ENCODE measurements around the gene KRTAP1-4.
A peak's percentile ranks its signal among the peaks of the same experiment; 100 is the strongest.
"Not testable (repeated sequence)": the region's sequence is repeated elsewhere in the genome, so short reads cannot be mapped to it uniquely, and the experiment has no call there.

Gene KRTAP1-4

DNA sequence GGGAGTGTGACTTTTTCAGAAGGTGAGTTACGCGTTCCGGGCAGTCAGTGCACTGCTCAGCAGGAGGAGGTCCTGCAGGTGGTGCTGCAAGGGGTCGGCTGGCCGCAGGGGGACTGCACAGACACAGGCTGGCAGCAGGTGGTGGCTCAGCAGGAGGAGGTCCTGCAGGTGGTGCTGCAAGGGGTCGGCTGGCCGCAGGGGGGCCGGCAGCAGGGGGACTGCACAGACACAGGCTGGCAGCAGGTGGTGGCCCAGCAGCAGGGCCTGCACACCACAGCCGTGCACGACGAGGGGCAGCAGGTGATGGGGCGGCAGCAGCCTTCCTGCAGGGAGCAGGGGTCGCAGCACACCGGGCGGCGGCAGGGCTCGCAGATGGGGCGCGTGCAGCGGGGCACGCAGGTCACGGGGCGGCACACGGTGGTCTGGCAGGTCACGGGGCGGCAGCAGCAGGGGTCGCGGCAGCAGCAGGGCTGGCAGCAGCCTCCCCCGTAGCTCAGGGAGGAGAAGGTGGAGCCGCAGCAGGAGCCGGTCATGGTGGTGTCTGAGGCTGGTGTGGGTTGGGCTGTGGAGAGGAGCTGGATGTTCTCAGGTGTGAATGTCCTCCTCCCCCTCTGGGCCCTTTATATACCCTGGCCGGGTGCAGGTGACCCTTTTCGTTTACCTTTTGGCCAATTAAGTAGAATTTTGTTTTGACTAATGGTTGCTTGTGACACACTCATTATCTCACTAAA, 16.9 kb upstream of the KRTAP1-4 start, which contains the start of gene KRTAP2-1:
TSS of gene KRTAP2-1 (minus strand) at position 582 of the 731 bp plus-strand sequence. CDS start at position 533, 49 bp downstream.
- DNase-seq, result not testable (repeated sequence)

DNA sequence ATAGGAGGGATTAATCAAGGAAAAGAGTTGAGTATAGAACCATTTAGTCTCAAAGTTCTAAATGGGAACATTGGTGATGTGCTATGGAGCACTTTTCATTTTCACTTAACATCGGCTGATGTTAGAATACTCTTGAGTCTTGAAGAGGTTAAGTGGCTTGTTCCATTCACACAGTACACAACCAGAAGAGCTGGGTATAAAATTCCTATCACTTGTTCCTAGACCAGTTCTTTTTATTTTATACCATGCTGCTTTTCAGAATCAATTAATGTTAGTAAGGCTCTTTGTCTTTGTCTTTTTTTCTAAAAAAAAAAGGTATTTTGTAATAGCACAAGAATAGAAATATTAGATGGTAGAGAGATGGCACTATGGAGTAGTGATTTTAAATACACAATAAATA, 13.0 kb upstream of the KRTAP1-4 start:
- DNase-seq, result no peak

DNA sequence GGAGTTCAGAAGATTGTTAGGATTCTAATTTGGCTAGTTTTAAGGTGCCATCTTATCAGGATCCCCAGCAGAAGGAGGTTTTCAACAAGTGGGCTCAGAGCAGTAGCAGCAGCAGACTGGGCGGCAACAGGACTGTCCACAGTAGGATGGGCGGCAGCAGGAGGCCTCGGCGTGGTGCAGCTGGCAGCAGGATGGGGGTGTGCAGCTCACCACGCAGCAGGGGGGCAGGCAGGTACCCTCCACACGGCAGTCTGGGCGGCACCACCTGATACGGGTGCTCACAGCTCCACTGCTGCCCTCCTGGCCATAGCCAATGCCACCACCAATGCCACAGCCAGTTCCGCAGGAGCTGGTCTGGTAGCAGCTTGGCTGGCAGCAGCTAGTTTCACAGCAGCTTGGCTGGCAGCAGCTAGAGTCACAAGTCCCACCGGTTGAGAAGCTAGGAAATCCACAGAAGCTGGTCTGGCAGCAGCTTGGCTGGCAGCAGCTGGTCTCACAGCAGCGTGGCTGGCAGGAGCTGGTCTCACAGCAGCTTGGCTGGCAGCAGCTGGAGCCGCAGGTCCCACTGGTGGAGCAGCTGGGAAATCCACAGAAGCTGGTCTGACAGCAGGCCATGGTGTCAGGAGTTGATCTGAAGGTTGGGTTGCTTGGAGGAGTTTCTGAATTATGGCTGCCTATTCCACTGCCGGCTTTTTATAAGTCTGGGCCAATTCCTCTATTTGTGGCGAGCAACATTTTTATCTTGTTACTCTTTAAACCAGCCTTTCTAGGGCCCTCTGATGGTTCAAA, 11.0 kb upstream of the KRTAP1-4 start, which contains the start of gene KRTAP1-1:
TSS of gene KRTAP1-1 (minus strand) at position 668 of the 789 bp plus-strand sequence. CDS start at position 615, 53 bp downstream.
- DNase-seq, result not testable (repeated sequence)

DNA sequence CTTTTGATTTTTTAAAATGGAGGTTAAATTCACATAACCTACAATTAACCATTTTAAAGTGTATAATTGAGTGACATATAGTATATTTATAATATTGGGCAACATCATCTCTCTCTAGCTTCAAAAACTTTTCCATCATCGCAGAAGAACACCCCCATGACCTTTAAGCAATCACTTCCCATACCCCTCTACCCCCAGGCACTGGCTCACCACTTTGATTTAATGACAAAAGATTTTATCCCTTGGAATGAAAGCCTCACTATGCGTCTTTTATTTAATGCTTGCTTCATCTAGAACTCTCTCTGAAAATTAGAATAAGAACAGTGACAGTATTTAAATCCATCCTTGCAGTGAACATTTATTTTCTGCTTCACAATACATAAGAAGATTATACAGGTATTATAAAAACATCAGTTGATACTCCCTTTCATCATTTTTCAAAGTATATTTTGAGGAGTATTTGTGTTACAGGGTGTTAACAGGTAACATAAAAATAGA, 7.9 kb upstream of the KRTAP1-4 start:
- DNase-seq, result no peak

DNA sequence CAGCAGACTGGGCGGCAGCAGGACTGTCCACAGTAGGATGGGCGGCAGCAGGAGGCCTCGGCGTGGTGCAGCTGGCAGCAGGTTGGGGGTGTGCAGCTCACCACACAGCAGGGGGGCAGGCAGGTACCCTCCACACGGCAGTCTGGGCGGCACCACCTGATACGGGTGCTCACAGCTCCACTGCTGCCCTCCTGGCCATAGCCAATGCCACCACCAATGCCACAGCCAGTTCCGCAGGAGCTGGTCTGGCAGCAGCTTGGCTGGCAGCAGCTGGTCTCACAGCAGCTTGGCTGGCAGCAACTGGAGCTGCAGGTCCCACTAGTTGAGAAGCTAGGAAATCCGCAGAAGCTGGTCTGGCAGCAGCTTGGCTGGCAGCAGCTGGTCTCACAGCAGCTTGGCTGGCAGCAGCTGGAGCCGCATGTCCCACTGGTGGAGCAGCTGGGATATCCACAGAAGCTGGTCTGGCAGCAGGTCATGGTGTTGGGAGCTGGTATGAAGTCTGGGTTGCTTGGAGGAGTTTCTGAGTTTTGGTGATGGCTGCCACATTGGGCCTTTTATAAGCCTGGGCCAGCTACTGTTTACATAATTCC, 4.4 kb upstream of the KRTAP1-4 start, which contains the start of gene KRTAP1-3:
TSS of gene KRTAP1-3 (minus strand) at position 529 of the 590 bp plus-strand sequence. CDS start at position 476, 53 bp downstream.
- DNase-seq, result not testable (repeated sequence)

DNA sequence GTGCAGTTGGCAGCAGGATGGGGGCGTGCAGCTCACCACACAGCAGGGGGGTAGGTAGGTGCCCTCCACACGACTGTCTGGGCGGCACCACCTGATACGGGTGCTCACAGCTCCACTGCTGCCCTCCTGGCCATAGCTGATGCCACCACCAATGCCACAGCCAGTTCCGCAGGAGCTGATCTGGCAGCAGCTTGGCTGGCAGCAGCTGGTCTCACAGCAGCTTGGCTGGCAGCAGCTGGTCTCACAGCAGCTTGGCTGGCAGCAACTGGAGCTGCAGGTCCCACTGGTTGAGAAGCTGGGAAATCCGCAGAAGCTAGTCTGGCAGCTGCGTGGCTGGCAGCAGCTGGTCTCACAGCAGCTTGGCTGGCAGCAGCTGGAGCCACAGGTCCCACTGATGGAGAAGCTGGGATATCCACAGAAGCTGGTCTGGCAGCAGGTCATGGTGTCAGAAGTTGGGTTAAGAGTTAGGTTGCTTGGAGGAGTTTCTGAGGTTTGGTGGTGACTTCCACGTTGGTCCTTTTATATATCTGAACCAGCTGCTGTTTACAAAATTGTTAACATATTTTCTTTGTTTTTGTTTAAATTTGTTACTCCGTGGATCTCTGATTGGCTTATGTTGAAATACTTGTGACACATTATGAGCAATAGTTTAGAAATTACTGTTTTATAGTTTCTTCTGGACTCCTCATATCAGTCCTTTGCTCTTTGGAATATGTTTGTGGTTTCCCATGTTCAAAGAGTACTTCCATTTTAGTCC, 3.1 kb downstream of the KRTAP1-4 start, which contains the start of gene KRTAP1-5:
TSS of gene KRTAP1-5 (minus strand) at position 494 of the 757 bp plus-strand sequence. CDS start at position 441, 53 bp downstream.
- DNase-seq, result no peak

DNA sequence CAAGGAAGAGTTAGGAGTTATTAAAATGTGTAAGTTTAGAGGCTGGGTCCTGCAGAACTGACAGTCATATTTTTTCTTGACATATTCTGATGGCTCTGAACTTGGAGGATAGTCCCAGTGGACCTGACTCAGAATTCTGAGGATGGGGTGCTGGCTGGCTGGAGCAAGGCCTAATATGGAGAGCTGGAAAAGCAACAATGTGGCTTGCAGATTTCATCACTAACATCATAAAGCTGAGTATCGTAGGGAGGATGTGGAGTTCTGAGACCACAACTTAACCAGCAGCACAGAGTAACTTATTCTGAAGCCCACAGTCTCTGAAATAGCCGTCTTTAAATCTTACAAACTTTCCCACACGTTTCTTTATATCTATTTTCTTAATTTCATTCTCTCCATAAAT, 5.3 kb downstream of the KRTAP1-4 start:
- no peak for DNase-seq

DNA sequence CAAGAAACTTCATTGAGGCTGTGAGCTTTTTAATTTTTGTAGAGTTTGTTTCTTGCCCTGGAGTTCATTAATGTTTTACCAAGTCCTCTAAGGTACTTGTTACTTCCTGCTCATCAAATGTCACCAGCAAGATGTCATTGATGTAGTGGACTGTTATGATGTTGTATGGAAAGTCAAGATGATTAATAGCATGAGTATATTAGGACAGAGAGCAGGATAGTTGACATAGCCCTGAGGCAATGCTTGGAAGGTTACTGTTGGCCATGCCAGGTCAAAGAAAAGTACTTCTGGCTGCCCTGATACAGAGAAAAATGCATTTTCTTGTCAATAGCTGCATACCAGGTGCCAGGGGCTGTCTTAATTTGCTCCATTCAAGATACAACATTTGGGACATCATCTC, 9.7 kb downstream of the KRTAP1-4 start:
- no peak for DNase-seq

DNA sequence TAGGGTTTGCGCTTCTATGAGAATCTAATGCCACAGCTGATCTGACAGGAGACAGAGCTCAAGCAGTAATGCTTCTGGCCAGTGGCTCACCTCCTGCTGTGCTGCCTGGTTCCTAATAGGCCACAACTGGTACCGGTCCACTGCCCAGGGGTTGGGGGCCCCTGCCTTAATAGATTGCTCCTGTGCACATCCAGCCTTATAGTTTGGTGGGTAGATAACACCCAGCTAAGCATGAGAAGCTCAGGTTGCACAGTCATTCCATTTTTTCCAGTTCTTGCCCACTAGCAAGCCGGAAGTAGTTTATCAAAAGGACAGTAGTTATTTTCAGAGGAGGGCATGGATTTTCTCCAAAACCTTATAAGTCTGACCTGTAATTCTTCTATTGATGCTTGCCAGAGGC, 10.6 kb downstream of the KRTAP1-4 start:
- no peak for DNase-seq

DNA sequence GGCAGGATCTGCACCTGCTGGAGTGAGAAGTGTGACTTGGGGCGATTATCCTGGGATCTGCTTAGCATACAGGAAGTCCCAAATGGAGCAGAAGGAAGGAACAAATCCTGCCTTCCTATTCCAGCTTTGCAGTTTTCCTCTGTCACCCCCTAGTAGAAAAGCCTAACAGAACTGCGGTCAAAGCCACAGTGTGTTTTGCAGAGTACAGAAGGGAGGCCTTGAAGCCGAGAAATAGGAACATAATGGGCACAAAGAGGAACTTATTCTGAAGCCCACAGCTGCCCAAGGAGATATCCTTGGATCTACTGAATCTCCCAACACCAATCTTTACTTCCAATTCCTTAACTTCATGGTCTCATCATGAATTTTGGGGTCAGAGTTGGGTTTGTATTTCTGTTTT, 11.5 kb downstream of the KRTAP1-4 start:
- DNase-seq, result no peak

DNA sequence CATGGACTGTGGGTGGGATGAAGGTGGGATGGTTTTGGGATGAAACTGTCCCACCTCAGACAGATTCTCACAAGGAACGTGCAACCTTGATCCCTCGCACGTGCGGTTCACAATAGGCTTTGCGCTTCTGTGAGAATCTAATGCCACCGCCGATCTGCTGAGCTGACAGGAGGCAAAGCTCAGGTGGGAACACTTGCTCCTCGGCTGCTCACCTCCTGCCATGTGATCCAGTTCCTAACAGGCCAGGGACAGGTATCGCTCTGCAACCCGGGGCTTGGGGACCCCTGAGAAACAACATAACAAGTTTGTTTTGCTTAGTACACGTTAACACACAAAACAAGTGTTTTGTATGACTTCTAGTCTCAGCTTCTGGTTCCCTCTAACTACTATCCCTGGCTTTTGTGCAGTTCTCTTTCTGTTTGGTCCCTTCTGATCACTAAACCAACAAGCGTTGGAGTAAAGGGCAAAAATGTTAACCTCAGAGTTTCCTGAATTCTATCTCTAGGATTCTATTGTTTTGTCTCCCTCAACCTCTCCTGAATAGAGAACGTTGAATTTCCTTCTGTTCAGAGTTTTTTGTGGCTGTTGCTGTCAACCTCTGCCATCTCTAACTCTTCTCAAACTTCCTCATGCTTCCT, 13.3 kb downstream of the KRTAP1-4 start:
- DNase-seq, result no peak

DNA sequence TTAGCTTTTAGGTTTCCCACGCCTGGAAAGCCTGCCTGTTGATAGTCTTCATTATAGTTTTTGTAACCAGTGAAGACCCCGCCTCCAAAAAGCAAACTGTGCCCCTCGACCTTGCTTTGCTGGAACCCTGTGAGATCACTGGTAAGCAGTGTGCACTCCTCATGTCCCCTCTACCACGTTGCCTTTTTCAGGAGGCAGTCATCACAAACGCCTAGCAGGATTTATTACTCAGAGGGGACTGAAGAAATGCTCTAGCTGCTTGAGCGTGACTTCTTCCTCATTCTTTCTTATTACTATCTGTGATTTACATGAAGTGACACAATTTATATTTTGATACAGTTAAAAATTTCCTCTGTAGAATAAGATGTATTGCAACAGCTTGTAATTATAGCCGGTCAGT, 14.5 kb downstream of the KRTAP1-4 start:
- DNase-seq, result no peak

DNA sequence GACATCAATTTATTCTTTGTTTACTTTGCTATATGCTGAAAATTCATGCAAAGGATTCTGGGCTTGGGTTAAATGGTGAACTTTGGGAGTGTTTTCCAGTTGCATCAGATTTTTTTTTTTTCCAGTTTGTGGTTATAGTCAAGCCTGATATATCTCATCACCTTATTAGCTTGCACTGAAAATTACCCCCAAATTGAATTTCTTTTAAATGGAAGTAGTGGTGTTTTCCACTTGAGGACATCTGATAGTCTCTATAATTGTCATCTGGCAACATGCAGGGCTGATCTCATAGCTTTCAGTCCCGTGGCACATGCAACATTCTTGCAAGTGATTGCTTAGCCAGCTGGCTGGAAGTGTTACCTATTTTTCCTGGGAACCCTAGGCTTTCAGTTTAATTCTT, 16.4 kb downstream of the KRTAP1-4 start:
- no peak for DNase-seq

DNA sequence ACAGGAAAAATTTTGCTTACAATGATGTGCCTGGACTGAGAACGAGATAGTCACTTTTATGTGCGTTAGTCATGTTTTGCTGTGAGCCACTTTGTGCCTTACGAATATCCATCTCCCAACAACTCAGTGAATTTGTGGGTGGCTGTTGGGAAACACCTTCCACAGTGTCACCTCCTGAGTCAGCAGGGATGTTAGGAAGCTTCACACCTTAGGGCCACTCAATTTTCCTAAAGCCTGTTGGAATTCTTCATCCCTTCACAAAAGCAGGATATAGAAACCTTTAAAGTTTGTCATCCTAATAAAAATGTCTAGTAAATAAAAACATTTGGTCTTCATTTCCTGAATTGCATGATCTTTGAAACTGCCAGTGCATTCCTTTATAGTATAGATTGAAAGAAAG, 16.8 kb downstream of the KRTAP1-4 start:
- DNase-seq, result no peak

DNA sequence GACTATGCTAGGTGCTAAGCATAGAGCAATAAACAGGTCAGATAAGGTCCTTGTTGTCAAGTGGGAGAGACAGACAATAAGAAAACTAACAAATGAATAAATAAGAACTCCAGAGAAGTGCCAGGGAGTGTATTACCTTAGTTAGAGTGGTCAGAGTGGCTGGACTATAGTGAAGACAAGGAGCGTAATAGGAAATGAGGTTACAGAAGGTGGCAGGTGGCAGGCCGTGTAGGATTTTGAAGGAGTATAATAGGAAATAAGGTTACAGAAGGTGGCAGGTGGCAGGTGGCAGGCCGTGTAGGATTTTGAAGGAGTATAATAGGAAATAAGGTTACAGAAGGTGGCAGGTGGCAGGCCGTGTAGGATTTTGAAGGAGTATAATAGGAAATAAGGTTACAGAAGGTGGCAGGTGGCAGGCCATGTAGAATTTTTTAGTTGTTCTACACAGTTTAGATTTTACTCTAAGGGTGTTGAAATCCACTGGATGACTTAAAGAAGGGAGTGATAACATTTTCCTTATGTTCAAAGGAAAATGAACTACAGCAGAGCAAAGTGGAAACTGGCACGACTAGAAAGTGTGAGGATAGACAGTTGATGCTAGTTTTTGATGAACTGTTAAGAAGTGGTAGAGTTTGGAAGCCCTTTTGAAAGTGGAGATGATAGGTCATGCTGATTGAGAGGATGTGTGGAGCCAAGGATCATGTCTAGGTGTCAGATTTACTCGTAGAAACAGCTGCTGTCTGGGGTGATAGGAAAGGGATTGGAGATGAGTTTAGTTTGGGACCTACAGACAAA, 17.5 kb downstream of the KRTAP1-4 start:
- DNase-seq, result no peak

DNA sequence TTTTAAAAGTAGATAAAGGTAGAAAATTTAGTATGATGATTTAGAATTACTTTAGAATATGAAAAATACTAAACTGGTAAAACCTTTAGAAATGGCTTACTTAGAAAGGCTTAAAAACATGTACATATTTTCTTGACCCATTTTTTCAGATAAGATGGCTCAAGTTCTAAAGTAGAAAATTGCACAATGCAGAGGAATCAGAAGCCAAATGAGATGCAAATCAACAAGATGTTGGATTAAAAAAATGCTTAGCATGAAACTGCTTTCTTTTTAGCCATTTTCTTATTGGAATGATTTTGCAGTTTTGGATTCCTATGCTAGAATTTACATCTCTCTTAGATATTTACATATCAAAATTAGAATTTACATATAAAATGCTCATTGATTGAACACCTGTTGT, 19.6 kb downstream of the KRTAP1-4 start:
- DNase-seq, result no peak

DNA sequence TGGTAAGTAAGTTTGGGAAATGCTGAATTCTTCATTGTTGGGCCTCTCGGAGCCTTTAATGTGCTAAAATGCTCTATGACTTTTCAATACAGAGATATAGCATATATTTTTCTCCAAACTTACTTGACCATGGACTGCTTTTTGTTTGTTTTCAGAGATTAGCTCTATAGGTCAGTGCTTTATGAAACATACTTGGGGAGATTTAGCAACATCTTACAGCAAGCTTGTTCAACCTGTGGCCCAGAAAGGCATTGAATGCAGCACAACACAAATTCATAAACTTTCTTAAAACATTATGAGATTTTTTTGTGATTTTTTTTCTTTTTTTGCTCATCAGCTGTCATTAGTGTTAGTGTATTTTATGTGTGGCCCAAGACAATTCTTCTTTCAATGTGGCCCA, 20.1 kb downstream of the KRTAP1-4 start:
- DNase-seq, result no peak

DNA sequence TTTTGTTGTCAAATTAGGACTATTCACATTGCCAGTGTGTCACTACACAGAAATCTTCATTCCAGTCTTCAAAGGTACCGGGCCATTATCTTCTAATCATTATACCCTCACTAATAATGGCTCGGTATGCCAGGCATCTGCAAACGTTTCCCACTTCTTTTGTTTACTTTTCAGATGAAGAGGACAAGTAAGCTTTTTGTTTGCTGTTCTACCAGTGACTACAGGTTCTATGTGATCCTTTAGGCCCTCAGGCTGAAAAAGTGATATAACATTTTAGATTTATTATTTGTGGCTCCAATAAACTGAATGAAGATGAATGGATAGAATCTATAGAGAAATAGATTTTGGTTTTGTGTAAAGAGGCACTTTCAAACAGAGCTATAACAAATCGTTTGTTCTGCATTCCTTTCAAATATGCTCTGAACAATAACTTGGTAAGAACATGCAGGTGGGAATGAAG, 20.7 kb downstream of the KRTAP1-4 start:
- peak; percentile 9 for DNase-seq

DNA sequence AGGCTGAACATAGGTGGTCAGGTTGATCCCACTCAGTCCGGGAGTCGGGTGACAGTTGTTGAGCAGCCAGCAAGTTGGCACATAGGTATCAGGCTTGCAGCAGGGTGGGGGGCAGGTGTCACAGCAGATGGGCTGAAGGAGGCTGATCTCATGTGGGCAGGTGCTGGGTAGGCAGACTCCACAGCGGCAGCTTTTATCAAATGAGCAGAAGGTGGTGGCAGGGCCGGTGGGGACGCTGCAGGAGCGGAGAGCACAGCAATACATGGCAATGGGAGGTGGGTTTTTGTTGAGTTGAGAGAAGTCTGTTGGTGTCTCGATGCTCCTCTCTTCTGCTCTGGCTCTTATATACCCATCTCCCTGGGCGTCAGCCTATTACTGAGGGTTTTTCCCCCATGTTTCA, 21.2 kb downstream of the KRTAP1-4 start, which contains the start of gene KRTAP3-1:
TSS of gene KRTAP3-1 (minus strand) at position 318 of the 400 bp plus-strand sequence. CDS start at position 264, 54 bp downstream.
- peak; percentile 6 for DNase-seq

DNA sequence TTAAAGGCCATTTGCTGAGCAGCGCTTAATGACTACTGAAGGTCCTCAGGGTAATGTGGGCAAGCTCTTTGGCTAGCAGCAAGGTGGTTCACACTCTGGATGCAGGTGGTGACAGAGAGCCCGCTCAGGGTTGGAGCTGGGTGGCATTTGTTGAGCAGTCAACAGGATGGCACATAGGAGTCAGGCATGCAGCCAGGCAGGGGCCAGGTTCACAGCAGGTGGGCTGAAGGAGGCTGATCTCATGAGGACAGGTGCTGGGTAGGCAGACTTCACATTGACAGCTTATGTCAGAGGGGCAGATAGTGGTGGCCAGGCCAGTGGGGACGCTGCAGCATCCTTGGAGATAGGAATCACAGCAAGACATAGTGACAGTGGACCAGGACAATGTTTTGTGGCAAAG, 25.6 kb downstream of the KRTAP1-4 start:
- peak; percentile 4 for DNase-seq

DNA sequence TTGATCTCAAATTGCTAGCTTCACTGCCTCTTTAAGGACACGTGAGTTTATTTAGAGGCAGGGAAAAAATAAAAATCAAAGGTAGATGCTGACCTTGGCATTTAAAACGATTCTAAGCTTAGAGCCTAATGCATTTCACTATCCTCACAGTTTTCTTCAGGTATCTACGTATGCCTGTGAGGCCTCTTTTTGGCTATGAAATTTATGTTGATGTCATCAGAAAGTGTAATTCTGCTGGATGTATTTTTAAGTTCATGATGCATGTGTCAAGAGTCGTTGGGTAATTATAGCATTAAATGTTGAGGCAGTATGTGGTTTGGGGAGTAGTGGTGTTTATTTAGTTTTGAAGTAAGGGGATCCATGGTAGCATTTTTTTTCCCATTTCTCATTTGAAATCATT, 26.1 kb downstream of the KRTAP1-4 start:
- DNase-seq, result peak; percentile 41

All from DMS79 (cell line).